A549 treated with CORT108297 at 1 μM for 4 hours (cell line): Measurements from ENCODE around the gene MCTP1. TPM values are rescaled to one million over a fixed set of nuclear protein-coding genes. Genes with fewer than 3 reads are reported as not detected.

ENCODE experiments used
- total RNA-seq: library from RNA; stranded (reverse); fragments of 200-300 nt; extraction: Qiagen RNA extraction; gene quantifications from 5 replicates; pipeline ENCODE4 v1.2.3, GENCODE V29; 2022

MCTP1 gene
- total RNA-seq, result 7.4 to 11.1 TPM (median 10.1 TPM) in 5 replicates

GRCh38 chr5:95284572-95285408, at the start of gene MCTP1:
TSS of gene MCTP1 (minus strand) at chr5:95285094.

Other genes with a start within 250 kb of the MCTP1 start
- gene FAM81B, start 106.3 kb upstream of the MCTP1 start, total RNA-seq, result not detected in 5 replicates